GM23248 (cell line): ENCODE measurements around the gene RELT.

ENCODE experiments used
- EZH2 ChIP-seq: fragments of 200-600 bp; sonication (generic); IDR thresholded peaks from 2 replicates; pipeline ENCODE4 v1.6.1; 2018; ENCODE audit warnings: antibody characterized with exemption, mild to moderate bottlenecking; ENCODE audit not compliant: insufficient read depth, poor library complexity, severe bottlenecking
- EZH2phosphoT487 ChIP-seq: fragments of 200-600 bp; sonication (generic); IDR thresholded peaks from 2 replicates; pipeline ENCODE4 v1.6.1; 2018; ENCODE audit warnings: antibody characterized with exemption, moderate library complexity, mild to moderate bottlenecking, low read depth; ENCODE audit not compliant: insufficient read depth

- TF ChIP-seq EZH2 (no peak), EZH2phosphoT487 (no peak)
Measured at GRCh38 chr11:73337846-73338245, 38.4 kb upstream of the RELT start.
